Measurements from ENCODE around the gene COL2A1. TPM values are rescaled to one million over a fixed set of nuclear protein-coding genes. Genes with fewer than 3 reads are reported as not detected.
A peak's percentile ranks its signal among the peaks of the same experiment; 100 is the strongest.

COL2A1 gene
- total RNA-seq, 2 experiments from 2014 or later: not detected

GRCh38 chr12:47949441-47950341 is 54.6 kb downstream of the COL2A1 start:
- Mint-ChIP-seq H3K4me3 (no peak overlapping the region), H3K4me1 (ENCODE audit: low read depth) (no peaks in the 10 kb centered on the region), H3K27ac (no peak overlapping the region), H3K36me3 (ENCODE audit: low read depth) (no peaks in the 10 kb centered on the region), H3K9me3 (no peaks in the 10 kb centered on the region), H3K27me3 (peaks cover 4% of the 10 kb centered on the region)
- H3K27me3 ChIP-seq (ENCODE audit: control insufficient read depth in 1 of 2, insufficient read depth in 2 of 2, low read length in 2 of 2): no peaks in the 10 kb centered on the region
- peak; percentile 73 for ATAC-seq (ENCODE audit: poor library complexity)
- H3K4me3 ChIP-seq (ENCODE audit: low read length): no peak overlapping the region
- intact Hi-C loops (cut with DNase I, micrococcal nuclease): loop anchor here (2.0 to 10.0 kb wide), 8 partner anchors 45 to 665 kb away; partner anchors contain the start of gene VDR (in 1 of the 2)
- no peak overlapping the region for H3K27ac ChIP-seq (ENCODE audit: low read depth in 1 of 2, low read length in 2 of 2)
- H3K4me1 ChIP-seq (ENCODE audit: insufficient read depth, low read length): peaks cover 5% of the 10 kb centered on the region
- CTCF ChIA-PET: interaction anchor here (0.5 to 3.3 kb wide), 5 partner anchors 13 to 239 kb away, joined by 3 to 16 read pairs (median 4); partner anchors contain the start of gene TMEM106C
- TF ChIP-seq CTCF (IDR thresholded peaks at IDR 0.05): peak; percentile 74
- peak; percentile 11 to 72 (median 38) for DNase-seq
- no peaks in the 10 kb centered on the region for H3K9me3 ChIP-seq (ENCODE audit: control insufficient read depth in 1 of 2, insufficient read depth in 1 of 2, low read length in 2 of 2)
- H3K36me3 ChIP-seq (ENCODE audit: insufficient read depth, low read length): no peaks in the 10 kb centered on the region
- POLR2A ChIA-PET: no interaction called here

GRCh38 chr12:47947341-47947740 is 56.9 kb downstream of the COL2A1 start:
- intact Hi-C loops (cut with DNase I, micrococcal nuclease): loop anchor here (5.0 to 10.0 kb wide), 5 partner anchors 75 to 667 kb away; no protein-coding TSS in a partner anchor

More at GRCh38 chr12:47947341-47947740, 56.9 kb downstream of the COL2A1 start:
- ATAC-seq (ENCODE audit: poor library complexity) (no peak), DNase-seq (no peak)
- no peak overlapping the region for H3K27ac Mint-ChIP-seq
- peaks cover 5% of the 10 kb centered on the region for H3K4me1 ChIP-seq (ENCODE audit: insufficient read depth, low read length)
- no peaks in the 10 kb centered on the region for H3K4me1 Mint-ChIP-seq (ENCODE audit: low read depth)
- peaks cover 4 to 10% of the 10 kb centered on the region in 2 experiments for H3K27me3 ChIP-seq (ENCODE audit: control insufficient read depth in 1 of 2, insufficient read depth in 2 of 2, low read length in 2 of 2)
- peaks cover 4% of the 10 kb centered on the region for H3K27me3 Mint-ChIP-seq
- no peaks in the 10 kb centered on the region for H3K36me3 Mint-ChIP-seq (ENCODE audit: low read depth)
- no peak overlapping the region for H3K4me3 ChIP-seq (ENCODE audit: low read length)
- H3K36me3 ChIP-seq (ENCODE audit: insufficient read depth, low read length): no peaks in the 10 kb centered on the region
- no peak overlapping the region for H3K4me3 Mint-ChIP-seq
- POLR2A ChIA-PET: no interaction called here
- CTCF ChIA-PET: no interaction called here
- no peaks in the 10 kb centered on the region for H3K9me3 ChIP-seq (ENCODE audit: control insufficient read depth in 1 of 2, insufficient read depth in 1 of 2, low read length in 2 of 2)
- no peak overlapping the region for H3K27ac ChIP-seq (ENCODE audit: low read depth in 1 of 2, low read length in 2 of 2)
- no peaks in the 10 kb centered on the region for H3K9me3 Mint-ChIP-seq
- TF ChIP-seq CTCF (IDR thresholded peaks at IDR 0.05): no peak
